Suprapubic skin (tissue), 4 donors: Measurements from ENCODE around the gene HASPIN.

Experiments used
- EP300 ChIP-seq: sonication (generic); formaldehyde crosslinking; IDR thresholded peaks from one replicate; pipeline ENCODE4 v1.6.1; 2017; ENCODE audit warnings: antibody characterized with exemption
- POLR2AphosphoS5 ChIP-seq, 3 donors: sonication (generic); formaldehyde crosslinking; IDR thresholded peaks; one replicate each; pipeline ENCODE4 v1.6.1; 2017; ENCODE audit warnings: antibody characterized with exemption in 3 of 3
- TF ChIP-seq, protein P1 (sequence below), 2 donors: fragments of 200-600 bp in 1 of 2; fragments of 450-650 bp in 1 of 2; sonication (generic) in 1 of 2; IDR thresholded peaks; one replicate each; pipeline ENCODE4 v1.5.1; 2016 to 2019; ENCODE audit warnings: antibody characterized with exemption in 2 of 2, mild to moderate bottlenecking in 1 of 2, moderate library complexity in 1 of 2

DNA sequence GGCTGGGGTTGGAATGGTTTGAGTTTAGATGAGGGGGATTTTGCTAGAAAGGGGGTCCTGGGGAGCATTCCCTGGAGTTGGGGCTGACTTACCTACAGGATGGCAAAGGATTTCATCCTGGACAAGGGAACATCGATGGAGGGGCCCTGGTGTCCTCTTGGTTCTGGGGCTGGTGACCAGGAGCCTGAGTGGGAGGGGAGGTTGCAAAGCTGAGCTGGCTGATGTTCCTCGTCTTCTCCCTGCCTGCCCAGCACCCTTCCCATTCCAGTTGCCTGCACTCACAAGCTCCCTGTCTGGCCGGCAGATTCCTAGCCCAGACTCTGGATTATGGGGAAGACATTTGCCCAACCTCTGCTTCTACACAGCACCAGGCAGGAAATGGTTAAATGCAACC, 40.1 kb downstream of the HASPIN start:
- TF ChIP-seq, protein P1, sequence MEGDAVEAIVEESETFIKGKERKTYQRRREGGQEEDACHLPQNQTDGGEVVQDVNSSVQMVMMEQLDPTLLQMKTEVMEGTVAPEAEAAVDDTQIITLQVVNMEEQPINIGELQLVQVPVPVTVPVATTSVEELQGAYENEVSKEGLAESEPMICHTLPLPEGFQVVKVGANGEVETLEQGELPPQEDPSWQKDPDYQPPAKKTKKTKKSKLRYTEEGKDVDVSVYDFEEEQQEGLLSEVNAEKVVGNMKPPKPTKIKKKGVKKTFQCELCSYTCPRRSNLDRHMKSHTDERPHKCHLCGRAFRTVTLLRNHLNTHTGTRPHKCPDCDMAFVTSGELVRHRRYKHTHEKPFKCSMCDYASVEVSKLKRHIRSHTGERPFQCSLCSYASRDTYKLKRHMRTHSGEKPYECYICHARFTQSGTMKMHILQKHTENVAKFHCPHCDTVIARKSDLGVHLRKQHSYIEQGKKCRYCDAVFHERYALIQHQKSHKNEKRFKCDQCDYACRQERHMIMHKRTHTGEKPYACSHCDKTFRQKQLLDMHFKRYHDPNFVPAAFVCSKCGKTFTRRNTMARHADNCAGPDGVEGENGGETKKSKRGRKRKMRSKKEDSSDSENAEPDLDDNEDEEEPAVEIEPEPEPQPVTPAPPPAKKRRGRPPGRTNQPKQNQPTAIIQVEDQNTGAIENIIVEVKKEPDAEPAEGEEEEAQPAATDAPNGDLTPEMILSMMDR (IDR thresholded peaks at IDR 0.05), result no peak
- no peak for TF ChIP-seq EP300
- no peak for TF ChIP-seq POLR2AphosphoS5 (IDR thresholded peaks at IDR 0.05)
